HepG2 (cell line): Measurements from ENCODE around the gene PGM3. TPM values are rescaled to one million over a fixed set of nuclear protein-coding genes. Genes with fewer than 3 reads are reported as not detected.

Experiments
- ARNTL ChIP-seq: sonication (generic); formaldehyde crosslinking; IDR thresholded peaks from 2 replicates; pipeline ENCODE4 v1.4.0; 2020; ENCODE audit warnings: mild to moderate bottlenecking, missing genetic modification reagents
- FOXA3 ChIP-seq: IDR thresholded peaks from 2 replicates; pipeline ENCODE4 v1.6.1; 2016; ENCODE audit warnings: missing genetic modification reagents, missing compliant biosample characterization
- GLI4 ChIP-seq: sonication (generic); formaldehyde crosslinking; IDR thresholded peaks from 2 replicates; pipeline ENCODE4 v1.5.1; 2020; ENCODE audit warnings: missing genetic modification reagents, mild to moderate bottlenecking, moderate library complexity, borderline replicate concordance
- HIC2 ChIP-seq: sonication (generic); formaldehyde crosslinking; IDR thresholded peaks from 2 replicates; pipeline ENCODE4 v1.9.0; 2022; ENCODE audit warnings: low read depth, missing genetic modification reagents
- HMG20B ChIP-seq: conservative IDR thresholded peaks from 2 replicates; pipeline ENCODE4 v1.6.1; 2016; ENCODE audit warnings: missing genetic modification reagents, missing compliant biosample characterization
- IKZF5 ChIP-seq: IDR thresholded peaks from 2 replicates; pipeline ENCODE4 v1.6.1; 2018; ENCODE audit warnings: missing genetic modification reagents, mild to moderate bottlenecking, missing compliant biosample characterization
- IRX3 ChIP-seq: sonication (generic); formaldehyde crosslinking; IDR thresholded peaks from 2 replicates; pipeline ENCODE4 v1.8.1; 2023; ENCODE audit warnings: mild to moderate bottlenecking, low read depth, missing genetic modification reagents, borderline replicate concordance
- ISL2 ChIP-seq: sonication (generic); formaldehyde crosslinking; IDR thresholded peaks from 2 replicates; pipeline ENCODE4 v1.5.0; 2020; ENCODE audit warnings: missing genetic modification reagents
- JARID2 ChIP-seq: sonication (generic); formaldehyde crosslinking; IDR thresholded peaks from 2 replicates; pipeline ENCODE4 v1.8.1; 2023; ENCODE audit warnings: missing genetic modification reagents, inconsistent platforms; ENCODE audit not compliant: insufficient replicate concordance
- KDM5B ChIP-seq: sonication (generic); formaldehyde crosslinking; IDR thresholded peaks from 2 replicates; pipeline ENCODE4 v1.4.0; 2020; ENCODE audit warnings: missing genetic modification reagents, mild to moderate bottlenecking, borderline replicate concordance
- MATR3 ChIP-seq: sonication (generic); formaldehyde crosslinking; IDR thresholded peaks from 2 replicates; pipeline ENCODE4 v1.4.0; 2020; ENCODE audit warnings: missing genetic modification reagents
- U2AF1 ChIP-seq: fragments of 200-400 bp; formaldehyde crosslinking; optimal IDR thresholded peaks from 2 replicates; pipeline ENCODE3; 2017; ENCODE audit warnings: mild to moderate bottlenecking, low read depth, low read length
- ZNF121 ChIP-seq: sonication (generic); formaldehyde crosslinking; IDR thresholded peaks from 2 replicates; pipeline ENCODE4 v1.5.0; 2020; ENCODE audit warnings: mild to moderate bottlenecking, missing genetic modification reagents
- ZNF224 ChIP-seq: sonication (generic); formaldehyde crosslinking; IDR thresholded peaks from 2 replicates; pipeline ENCODE4 v1.5.0; 2020; ENCODE audit warnings: mild to moderate bottlenecking, missing genetic modification reagents
- ZNF543 ChIP-seq: sonication (generic); formaldehyde crosslinking; IDR thresholded peaks from 2 replicates; pipeline ENCODE4 v1.4.0; 2020; ENCODE audit warnings: mild to moderate bottlenecking, missing genetic modification reagents
- polyA plus RNA-seq, 8 experiments: library from polyadenylated mRNA; depleted of rRNA in 3 of 8; stranded (reverse) in 7 of 8; unstranded in 1 of 8; fragments of >200 nt; fragmentation: Illumina TruSeq in 4 of 8; extraction: Trizol in 4 of 8; gene quantifications; 2 replicates each; pipeline versions ENCODE4 v1.2.1 to v1.2.3, GENCODE V29; 2011 to 2016; ENCODE audit warnings: low read depth in 4 of 8, missing spikeins in 1 of 8, mixed read lengths in 1 of 8; ENCODE audit not compliant: insufficient read depth in 1 of 8
- total RNA-seq, 5 experiments: library from RNA; depleted of rRNA; stranded (reverse); fragments of >200 nt; fragmentation: Illumina TruSeq; extraction: Trizol; gene quantifications; 2 replicates each; pipeline ENCODE4 v1.2.3, GENCODE V29; 2016; ENCODE audit warnings: low read depth in 1 of 5
- TF ChIP-seq, protein P1 (sequence below): sonication (generic); formaldehyde crosslinking; IDR thresholded peaks from one replicate; pipeline ENCODE4 v1.5.1; 2020; ENCODE audit warnings: mild to moderate bottlenecking, missing genetic modification reagents; ENCODE audit errors: not compliant biosample characterization

The PGM3 gene
- total and polyA plus RNA-seq, 2 of the 13 experiments (the other 11 are each of a cell fraction or from before 2014, with no cell fraction given): 72.5 to 163 TPM

- TF ChIP-seq, protein P1, sequence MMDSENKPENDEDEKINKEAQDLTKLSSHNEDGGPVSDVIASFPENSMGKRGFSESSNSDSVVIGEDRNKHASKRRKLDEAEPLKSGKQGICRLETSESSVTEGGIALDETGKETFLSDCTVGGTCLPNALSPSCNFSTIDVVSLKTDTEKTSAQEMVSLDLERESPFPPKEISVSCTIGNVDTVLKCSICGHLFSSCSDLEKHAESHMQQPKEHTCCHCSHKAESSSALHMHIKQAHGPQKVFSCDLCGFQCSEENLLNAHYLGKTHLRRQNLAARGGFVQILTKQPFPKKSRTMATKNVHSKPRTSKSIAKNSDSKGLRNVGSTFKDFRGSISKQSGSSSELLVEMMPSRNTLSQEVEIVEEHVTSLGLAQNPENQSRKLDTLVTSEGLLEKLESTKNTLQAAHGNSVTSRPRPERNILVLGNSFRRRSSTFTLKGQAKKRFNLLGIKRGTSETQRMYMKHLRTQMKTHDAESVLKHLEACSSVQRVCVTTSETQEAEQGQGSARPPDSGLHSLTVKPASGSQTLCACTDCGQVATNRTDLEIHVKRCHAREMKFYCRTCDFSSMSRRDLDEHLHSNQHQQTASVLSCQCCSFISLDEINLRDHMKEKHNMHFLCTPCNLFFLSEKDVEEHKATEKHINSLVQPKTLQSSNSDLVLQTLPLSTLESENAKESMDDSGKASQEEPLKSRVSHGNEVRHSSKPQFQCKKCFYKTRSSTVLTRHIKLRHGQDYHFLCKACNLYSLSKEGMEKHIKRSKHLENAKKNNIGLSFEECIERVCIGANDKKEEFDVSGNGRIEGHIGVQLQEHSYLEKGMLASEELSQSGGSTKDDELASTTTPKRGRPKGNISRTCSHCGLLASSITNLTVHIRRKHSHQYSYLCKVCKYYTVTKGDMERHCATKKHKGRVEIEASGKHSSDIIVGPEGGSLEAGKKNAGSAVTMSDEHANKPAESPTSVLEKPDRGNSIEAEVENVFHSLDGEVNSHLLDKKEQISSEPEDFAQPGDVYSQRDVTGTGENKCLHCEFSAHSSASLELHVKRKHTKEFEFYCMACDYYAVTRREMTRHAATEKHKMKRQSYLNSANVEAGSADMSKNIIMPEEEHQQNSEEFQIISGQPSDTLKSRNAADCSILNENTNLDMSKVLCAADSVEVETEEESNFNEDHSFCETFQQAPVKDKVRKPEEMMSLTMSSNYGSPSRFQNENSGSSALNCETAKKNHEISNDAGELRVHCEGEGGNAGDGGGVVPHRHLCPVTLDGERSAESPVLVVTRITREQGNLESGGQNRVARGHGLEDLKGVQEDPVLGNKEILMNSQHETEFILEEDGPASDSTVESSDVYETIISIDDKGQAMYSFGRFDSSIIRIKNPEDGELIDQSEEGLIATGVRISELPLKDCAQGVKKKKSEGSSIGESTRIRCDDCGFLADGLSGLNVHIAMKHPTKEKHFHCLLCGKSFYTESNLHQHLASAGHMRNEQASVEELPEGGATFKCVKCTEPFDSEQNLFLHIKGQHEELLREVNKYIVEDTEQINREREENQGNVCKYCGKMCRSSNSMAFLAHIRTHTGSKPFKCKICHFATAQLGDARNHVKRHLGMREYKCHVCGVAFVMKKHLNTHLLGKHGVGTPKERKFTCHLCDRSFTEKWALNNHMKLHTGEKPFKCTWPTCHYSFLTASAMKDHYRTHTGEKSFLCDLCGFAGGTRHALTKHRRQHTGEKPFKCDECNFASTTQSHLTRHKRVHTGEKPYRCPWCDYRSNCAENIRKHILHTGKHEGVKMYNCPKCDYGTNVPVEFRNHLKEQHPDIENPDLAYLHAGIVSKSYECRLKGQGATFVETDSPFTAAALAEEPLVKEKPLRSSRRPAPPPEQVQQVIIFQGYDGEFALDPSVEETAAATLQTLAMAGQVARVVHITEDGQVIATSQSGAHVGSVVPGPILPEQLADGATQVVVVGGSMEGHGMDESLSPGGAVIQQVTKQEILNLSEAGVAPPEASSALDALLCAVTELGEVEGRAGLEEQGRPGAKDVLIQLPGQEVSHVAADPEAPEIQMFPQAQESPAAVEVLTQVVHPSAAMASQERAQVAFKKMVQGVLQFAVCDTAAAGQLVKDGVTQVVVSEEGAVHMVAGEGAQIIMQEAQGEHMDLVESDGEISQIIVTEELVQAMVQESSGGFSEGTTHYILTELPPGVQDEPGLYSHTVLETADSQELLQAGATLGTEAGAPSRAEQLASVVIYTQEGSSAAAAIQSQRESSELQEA (CRISPR knock-in tag): no peak
- no peak for TF ChIP-seq U2AF1
- TF ChIP-seq ZNF121 (CRISPR knock-in tag): no peak
- TF ChIP-seq JARID2 (CRISPR knock-in tag): no peak
- TF ChIP-seq IRX3: no peak
- no peak for TF ChIP-seq HMG20B
- no peak for TF ChIP-seq HIC2 (CRISPR knock-in tag)
- 0 out of 2 replicates have a peak, but pooled peaks have one; percentile 8 for TF ChIP-seq FOXA3
- no peak for TF ChIP-seq GLI4
- TF ChIP-seq ARNTL (CRISPR knock-in tag): no peak
- TF ChIP-seq ZNF224 (CRISPR knock-in tag): no peak
- no peak for TF ChIP-seq KDM5B (CRISPR knock-in tag)
- TF ChIP-seq MATR3 (CRISPR knock-in tag): no peak
- no peak for TF ChIP-seq ZNF543 (CRISPR knock-in tag)
- no peak for TF ChIP-seq ISL2 (CRISPR knock-in tag)
- TF ChIP-seq IKZF5 (CRISPR knock-in tag): no peak
These were observed 22.3 kb upstream of the PGM3 start (continued) for GRCh38 chr6:83215131-83216047.
